Posterior cingulate gyrus (tissue), 11 donors: ENCODE data around the gene RSPH9.
"Not testable (repeated sequence)": the region's sequence is repeated elsewhere in the genome, so short reads cannot be mapped to it uniquely, and the experiment has no call there.

Experiments used
- DNase-seq, 10 donors: peaks; one replicate each; pipeline versions ENCODE4 v3.0.0 to v3.0.0-alpha.2; 2020 to 2021; ENCODE audit warnings: mixed read lengths in 3 of 10
- intact Hi-C: fragments of 100-400 bp; cut with DNase I; formaldehyde crosslinking; loops from one replicate; pipeline ENCODE4 v1.15.1; 2023

Gene RSPH9

GRCh38 chr6:43627008-43627825 is 17.6 kb upstream of the RSPH9 start:
- intact Hi-C loops, result no loop called here
- DNase-seq, result peak in 1 of 10 donors; percentile 35

- peak in 1 of 10 donors; percentile 34 for DNase-seq
- intact Hi-C loops, result no loop called here
These were observed 16.3 kb upstream of the RSPH9 start for GRCh38 chr6:43628393-43629103.

- peak; percentile 99 to 100 (median 100) for DNase-seq
- intact Hi-C loops, result no loop called here
These were observed 15.7 kb upstream of the RSPH9 start, which contains the start of gene GTPBP2 for GRCh38 chr6:43629104-43629504. Gene GTPBP2, minus strand, starts transcription at chr6:43629264. Its CDS starts 102 bp downstream, at chr6:43629162.

DNA sequence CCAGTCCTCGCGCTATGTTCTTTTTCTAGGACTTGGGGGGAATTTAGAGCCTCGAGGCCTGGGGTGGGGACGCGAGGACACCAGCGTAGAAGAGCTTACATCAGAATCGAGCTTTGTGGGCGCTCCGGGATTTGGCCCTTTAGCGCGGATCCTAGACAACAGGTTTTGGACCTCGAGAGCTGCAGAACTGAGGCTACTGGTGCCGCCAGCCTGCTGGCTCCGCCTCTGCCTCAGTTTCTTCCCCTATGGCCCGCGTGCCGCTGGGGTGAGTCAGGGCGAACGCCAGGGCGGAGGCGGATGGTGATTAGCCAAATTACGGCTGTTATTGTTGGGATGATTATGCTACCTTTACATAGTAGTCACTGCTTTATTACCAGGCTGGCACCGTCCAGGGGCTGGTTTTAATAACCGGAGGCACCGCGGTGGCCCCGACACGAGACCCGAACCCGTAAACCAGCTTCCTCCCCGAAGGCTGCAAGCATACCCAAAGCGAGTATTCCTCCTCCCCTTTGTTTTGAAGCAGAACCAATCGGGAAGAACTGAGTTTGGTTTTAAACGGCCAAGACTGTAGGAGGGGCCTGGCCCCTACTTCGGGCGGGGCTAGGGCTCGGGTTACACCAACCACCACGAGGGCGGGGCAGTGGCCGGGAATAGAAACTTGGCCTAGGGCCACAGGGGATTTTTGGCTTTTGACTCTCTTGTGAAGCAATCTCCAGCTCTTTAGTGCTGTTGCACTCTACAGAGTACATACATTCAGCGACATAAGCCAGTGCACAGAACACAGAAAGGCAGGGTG is 15.1 kb upstream of the RSPH9 start:
- DNase-seq, result peak; percentile 67 to 98 (median 88)
- intact Hi-C loops, result no loop called here

DNA sequence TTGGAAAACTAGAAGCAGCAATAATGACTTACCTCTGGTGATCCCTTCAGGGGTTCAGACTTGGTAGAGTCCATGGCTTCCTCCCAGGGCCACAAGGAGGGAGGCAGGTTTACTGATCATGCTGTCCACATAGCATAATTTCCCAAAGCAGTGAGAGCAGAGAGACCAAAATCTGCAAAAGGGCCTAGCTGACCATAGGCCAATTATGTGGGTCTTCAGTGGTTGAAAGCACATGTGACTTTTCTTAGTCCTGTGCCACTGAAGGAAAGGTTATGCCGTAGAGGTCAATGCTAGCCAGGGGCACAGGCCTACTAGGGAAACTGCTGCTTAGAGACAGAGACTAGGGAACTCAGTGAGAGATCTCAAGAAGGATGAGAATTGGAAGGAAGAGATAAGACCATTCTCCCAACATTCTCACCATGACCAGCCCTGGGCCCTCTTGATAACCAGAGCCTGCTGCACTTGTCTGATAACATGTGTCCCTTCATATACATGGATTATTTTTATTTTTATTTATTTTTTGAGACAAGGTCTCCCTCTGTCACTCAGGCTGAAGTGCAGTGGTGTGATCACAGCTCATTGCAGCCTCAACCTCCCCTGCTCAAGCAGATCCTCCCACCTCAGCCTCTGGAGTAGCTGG is 13.7 kb upstream of the RSPH9 start:
- peak in 2 of 10 donors; percentile 5 to 22 for DNase-seq
- intact Hi-C loops, result no loop called here

GRCh38 chr6:43633002-43633401 is 11.8 kb upstream of the RSPH9 start:
- DNase-seq, result peak in 1 of 10 donors; percentile 3
- intact Hi-C loops, result not testable (repeated sequence)

DNA sequence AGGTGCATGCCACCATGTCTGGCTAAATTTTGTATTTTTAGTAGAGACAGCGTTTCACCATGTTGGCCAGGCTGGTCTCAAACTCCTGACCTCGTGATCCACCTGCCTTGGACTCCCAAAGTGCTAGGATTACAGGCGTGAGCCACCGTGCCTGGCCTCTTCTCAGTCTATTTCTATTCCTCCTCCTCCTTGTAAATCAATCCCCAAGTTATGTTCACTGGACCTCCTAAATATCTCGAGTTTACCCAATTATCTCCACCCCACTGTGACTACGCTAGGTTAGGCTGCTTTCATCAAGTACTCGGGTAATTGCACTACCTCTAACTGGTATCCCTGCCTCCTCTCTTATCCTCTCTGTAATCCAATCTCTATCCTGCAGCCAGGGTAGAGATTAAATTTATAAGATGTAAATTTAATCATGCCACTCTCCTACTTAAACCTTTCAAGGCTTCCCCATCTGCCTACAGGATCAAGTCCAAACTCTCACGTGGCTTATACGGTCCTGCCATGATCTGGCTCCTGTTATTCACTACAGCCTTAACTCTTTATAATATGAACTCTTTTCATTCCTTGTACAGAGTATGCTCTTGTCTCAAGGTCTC is 10.0 kb upstream of the RSPH9 start:
- intact Hi-C loops, result loop anchor here (5.0 kb wide), 1 partner anchor 58 kb away; the partner anchor contains the start of genes POLH and XPO5
- peak in 1 of 10 donors; percentile 34 for DNase-seq

DNA sequence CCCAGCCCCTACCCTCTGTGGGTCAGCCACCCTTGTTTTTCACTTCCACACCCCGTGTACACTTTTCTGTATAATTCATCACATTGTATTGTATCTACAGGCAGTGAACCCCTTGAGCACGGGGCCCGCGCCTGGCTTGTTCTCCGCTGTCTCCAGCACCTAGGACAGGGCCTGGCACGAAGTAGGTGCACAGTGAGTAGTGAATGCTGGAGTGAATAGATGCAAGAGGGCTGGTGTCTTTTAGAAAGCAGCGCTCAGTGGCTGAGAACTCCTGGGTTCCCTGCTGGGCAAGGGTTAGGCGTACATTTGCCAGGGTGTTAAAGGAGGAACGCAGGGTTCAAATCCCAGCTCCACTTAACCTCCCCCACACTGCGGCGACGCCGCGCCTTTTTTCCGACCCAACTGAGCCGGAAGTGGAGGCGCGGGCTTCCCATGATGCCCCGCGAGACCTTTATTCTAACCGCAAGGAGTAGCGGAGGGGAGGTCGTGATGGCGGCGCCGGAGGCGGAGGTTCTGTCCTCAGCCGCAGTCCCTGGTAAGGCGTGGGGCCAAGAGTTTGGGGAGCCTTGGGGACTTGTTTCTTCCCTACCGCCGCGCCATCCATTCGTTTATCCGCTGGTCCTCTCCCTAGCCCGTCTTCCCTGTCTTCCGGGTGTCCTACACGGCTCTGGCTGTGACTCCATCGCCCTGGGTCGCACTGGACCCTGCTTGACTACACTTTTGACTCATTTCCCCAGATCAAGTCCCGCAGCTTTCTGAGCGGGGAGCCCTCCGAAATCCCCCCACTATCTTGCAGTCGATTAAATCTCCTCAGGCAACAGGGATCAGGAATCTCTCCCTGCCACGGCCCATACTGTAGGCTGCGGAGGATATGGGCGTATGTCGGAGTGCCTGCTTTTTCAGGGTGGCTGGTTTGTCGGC is 9.2 kb upstream of the RSPH9 start, which contains the start of gene MAD2L1BP:
MAD2L1BP (plus strand) TSS at position 454 of the 921 bp plus-strand sequence; CDS start at position 490, 36 bp downstream.
- DNase-seq, result peak; percentile 78 to 98 (median 87)
- intact Hi-C loops, result loop anchor here (5.0 kb wide), 1 partner anchor 58 kb away; the partner anchor contains the start of genes POLH and XPO5

- DNase-seq, result no peak
- intact Hi-C loops, result loop anchor here (5.0 kb wide), 1 partner anchor 59 kb away; the partner anchor contains the start of genes POLH and XPO5
These were observed 8.6 kb upstream of the RSPH9 start for GRCh38 chr6:43636308-43636659.

GRCh38 chr6:43639984-43640800 is 4.6 kb upstream of the RSPH9 start:
- DNase-seq, result peak in 1 of 10 donors; percentile 24
- intact Hi-C loops, result loop anchor here (5.0 kb wide), 1 partner anchor 63 kb away; the partner anchor contains the start of genes POLH and XPO5

GRCh38 chr6:43645613-43645964 is 753 bp downstream of the RSPH9 start:
- no peak for DNase-seq

DNA sequence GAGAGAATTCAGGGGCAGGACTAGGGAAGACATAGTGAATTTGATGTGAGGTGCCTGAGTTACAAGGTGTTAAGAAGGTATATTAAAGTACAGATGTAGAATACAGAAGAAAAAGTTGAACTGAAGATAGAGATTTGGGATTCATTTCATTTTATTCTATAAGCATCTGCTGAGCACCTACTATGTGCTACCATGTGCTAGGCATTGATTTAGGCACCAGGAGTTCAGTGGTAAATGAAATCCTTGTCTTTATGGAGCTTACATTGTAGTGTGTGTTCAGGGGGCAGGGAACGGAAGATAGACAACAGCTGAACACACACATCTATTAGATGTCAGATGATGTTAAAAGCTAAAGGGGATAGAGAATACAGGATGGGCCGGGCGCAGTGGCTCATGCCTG is 2.8 kb downstream of the RSPH9 start:
- intact Hi-C loops, result no loop called here
- no peak for DNase-seq

More at GRCh38 chr6:43645613-43645964, 753 bp downstream of the RSPH9 start:
- intact Hi-C loops, result no loop called here

- no peak for DNase-seq
- intact Hi-C loops, result no loop called here
These were observed 3.4 kb downstream of the RSPH9 start for GRCh38 chr6:43648248-43648647.

GRCh38 chr6:43652822-43653221 is 8.0 kb downstream of the RSPH9 start:
- peak in 1 of 10 donors; percentile 15 for DNase-seq
- intact Hi-C loops, result not testable (repeated sequence)

DNA sequence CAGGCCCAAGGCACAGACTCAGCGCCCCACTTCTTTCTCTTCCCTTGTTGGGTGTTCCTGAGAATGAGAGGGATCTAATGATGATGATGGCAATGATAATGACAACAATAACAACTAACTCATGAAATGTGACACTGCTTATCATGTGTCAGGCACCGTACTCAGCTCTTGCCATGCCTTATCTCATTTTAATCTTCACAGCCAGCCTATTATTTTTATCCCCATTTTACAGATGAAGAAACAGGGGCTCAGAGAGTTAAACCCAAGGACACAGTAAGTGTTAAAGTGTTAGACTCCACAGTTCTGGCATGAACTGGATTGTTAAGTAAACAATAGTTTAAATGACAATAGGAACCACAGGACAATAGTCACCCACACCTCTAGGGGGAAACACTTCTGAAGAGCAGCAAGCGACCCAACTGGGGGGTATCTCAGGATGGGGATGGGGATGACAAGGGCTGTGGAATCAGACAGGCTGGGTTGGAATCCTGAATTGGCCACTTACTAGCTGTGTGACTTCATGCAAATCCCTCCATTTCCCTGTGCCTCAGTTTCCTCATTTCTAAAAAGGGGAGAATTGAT is 12.5 kb downstream of the RSPH9 start:
- intact Hi-C loops, result no loop called here
- peak in 1 of 10 donors; percentile 18 for DNase-seq

DNA sequence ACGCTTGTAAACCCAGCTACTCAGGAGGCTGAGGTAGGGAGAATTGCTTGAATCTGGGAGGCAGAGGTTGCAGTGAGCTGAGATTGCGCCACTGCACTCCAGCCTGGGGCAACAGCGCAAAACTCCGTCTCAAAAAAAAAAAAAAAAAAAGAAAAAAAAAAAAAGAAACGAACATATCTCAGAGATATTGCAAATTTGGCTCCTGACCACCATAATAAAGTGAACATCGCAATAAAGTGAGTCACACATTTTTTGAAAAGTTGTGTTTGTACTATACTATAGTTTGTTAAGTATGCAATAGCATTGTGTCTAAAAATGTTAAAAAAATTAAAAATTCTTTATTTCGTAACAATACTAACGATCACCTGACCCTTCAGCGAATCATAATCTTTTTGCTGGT is 13.3 kb downstream of the RSPH9 start:
- DNase-seq, result no peak
- intact Hi-C loops, result no loop called here

DNA sequence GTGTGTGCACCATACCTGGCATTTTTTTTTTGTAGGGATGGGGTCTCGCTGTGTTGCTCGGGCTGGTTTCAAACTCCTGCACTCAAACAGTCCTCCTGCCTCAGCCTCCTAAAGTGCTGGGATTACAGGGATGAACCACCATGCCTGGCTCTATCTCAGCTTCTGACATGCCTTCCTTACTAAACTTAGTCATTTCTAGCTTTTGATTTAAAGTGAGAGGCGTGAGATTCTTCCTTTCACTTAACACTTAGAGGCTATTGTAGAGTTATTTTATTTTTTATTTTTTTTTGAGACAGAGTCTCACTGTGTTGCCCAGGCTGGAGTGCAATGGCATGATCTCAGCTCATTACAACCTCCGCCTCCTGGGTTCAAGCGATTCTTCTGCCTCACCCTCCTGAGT is 18.1 kb downstream of the RSPH9 start:
- DNase-seq, intact Hi-C loops: not testable (repeated sequence)
